ENCODE data around the gene NCKAP5L.
A peak's percentile ranks its signal among the peaks of the same experiment; 100 is the strongest.
"Not testable (repeated sequence)": the region's sequence is repeated elsewhere in the genome, so short reads cannot be mapped to it uniquely, and the experiment has no call there.

Gene NCKAP5L

GRCh38 chr12:49798248-49798647 is 30.0 kb downstream of the NCKAP5L start:
- no peak for DNase-seq

- no peak for DNase-seq
Measured at GRCh38 chr12:49797449-49797776, 30.8 kb downstream of the NCKAP5L start.

GRCh38 chr12:49796606-49797448 is 31.4 kb downstream of the NCKAP5L start:
- no peak for DNase-seq

- DNase-seq = no peak
Measured at GRCh38 chr12:49796155-49796554, 32.1 kb downstream of the NCKAP5L start.

GRCh38 chr12:49795654-49796105 is 32.5 kb downstream of the NCKAP5L start:
- DNase-seq = no peak

- DNase-seq = no peak
Measured at GRCh38 chr12:49794811-49795653, 33.2 kb downstream of the NCKAP5L start.

- DNase-seq = no peak
Measured at GRCh38 chr12:49794021-49794420, 34.2 kb downstream of the NCKAP5L start.

- DNase-seq = no peak
Measured at GRCh38 chr12:49793620-49794019, 34.6 kb downstream of the NCKAP5L start.

GRCh38 chr12:49792976-49793580 is 35.1 kb downstream of the NCKAP5L start:
- DNase-seq = no peak

GRCh38 chr12:49792181-49792970 is 35.8 kb downstream of the NCKAP5L start:
- DNase-seq = no peak

GRCh38 chr12:49791700-49792099 is 36.5 kb downstream of the NCKAP5L start:
- DNase-seq = no peak

- no peak for DNase-seq
Measured at GRCh38 chr12:49790741-49791555, 37.3 kb downstream of the NCKAP5L start.

- DNase-seq = no peak
Measured at GRCh38 chr12:49789992-49790391, 38.2 kb downstream of the NCKAP5L start.

GRCh38 chr12:49787672-49788071 is 40.5 kb downstream of the NCKAP5L start:
- no peak for DNase-seq

GRCh38 chr12:49784756-49785409 is 43.3 kb downstream of the NCKAP5L start:
- no peak for DNase-seq

GRCh38 chr12:49783917-49784676 is 44.1 kb downstream of the NCKAP5L start:
- no peak for DNase-seq

GRCh38 chr12:49780914-49781313 is 47.3 kb downstream of the NCKAP5L start:
- DNase-seq = not testable (repeated sequence)

GRCh38 chr12:49779581-49779980 is 48.6 kb downstream of the NCKAP5L start:
- no peak for DNase-seq

GRCh38 chr12:49777800-49778748 is 50.1 kb downstream of the NCKAP5L start:
- peak; percentile 92 for DNase-seq
